Measurements from ENCODE around the gene PTPN14.
"Not testable (repeated sequence)": the region's sequence is repeated elsewhere in the genome, so short reads cannot be mapped to it uniquely, and the experiment has no call there.

Gene PTPN14

GRCh38 chr1:214551436-214552173, at the start of gene PTPN14:
Gene PTPN14 (minus strand): TSS chr1:214551602. CDS start chr1:214464803, 86,799 bp downstream.
- DNase-seq, result no peak

GRCh38 chr1:214593158-214593557, 41.8 kb upstream of the PTPN14 start:
- no peak for DNase-seq

GRCh38 chr1:214591918-214592317, 40.5 kb upstream of the PTPN14 start:
- not testable (repeated sequence) for DNase-seq

- no peak for DNase-seq
Measured at GRCh38 chr1:214590696-214591095, 39.3 kb upstream of the PTPN14 start.

DNA sequence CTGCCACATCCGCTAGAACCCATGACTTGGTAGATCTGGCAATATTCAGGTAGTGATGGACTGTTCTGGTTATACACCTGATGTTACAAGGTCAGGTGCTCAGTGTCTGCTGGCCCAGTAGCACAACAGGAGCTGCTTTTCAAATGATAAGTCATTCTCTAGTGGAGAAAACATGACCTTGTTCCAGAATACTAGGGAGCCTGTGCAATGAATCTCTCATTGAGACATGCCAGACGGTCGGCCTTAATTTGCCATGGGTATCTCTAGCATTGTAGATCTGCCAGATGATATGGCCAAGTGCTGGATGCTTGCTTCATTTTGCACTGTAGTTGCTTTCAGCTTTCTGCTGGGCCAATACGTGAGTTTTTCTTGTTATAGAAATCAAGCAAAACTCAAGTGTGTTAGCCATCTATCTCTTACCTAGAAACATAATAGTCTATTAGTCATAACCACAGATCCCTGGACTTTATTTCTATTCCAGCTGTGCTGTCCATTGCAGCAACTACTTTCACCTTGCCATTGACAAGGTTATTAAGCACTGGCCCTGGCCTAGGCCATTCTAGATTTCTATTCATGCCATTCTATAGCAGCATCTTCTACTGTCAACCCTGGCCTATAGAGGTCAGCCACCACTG, 37.7 kb upstream of the PTPN14 start:
- DNase-seq, result no peak

- no peak for DNase-seq
Measured at GRCh38 chr1:214587165-214587564, 35.8 kb upstream of the PTPN14 start.

DNA sequence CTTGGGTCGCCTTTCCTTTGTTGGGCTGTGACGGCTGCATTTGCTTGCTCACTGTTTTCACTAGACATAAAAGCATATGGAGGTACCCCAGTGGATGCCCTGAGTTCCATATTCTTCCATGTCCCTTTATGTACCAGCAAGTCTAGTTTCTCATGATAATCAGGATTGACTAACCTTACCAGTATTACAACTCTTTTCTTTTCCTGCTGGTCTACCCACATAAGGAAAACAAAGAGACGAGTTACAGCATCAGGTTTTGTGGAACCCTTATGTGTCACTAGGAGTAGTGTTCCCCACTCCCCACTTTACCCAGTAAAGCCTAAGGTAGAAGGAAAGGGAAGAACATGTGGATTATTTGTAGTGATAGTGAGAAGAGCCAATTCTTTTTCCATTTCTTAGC, 35.2 kb upstream of the PTPN14 start:
- no peak for DNase-seq

- no peak for DNase-seq
Measured at GRCh38 chr1:214584805-214585766, 33.7 kb upstream of the PTPN14 start.

DNA sequence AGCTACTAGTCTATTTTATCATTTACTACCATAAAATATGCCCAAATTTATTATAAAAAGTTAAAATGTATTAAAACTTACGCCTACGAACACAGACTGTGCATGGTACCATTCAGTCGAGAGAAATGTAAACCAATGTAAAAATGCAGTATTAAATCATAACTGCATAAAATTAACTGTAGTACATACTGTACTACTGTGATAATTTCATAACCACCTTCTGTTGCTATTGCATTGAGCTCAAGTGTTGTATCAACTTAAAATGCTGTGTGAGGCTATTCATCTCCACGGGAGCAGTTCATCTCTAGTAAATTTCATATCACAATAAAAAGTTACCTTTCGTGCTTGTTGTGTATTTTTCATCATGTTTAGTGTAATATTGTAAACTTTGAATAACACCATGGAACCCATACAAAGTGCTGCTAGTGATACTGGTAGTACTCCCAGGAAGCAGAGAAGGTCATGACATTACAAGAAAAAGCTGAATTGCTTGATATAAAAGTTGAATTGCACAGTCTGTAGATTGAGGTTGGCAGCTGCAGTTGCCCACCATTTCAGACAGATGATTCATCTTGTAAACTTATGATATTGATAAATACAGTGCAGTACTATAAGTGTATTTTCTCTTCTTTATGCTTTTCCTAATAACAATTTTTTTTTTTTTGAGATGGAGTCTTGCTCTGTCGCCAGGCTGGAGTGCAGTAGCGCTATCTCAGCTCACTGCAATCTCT, 32.6 kb upstream of the PTPN14 start:
- no peak for DNase-seq

GRCh38 chr1:214583113-214583512, 31.7 kb upstream of the PTPN14 start:
- DNase-seq, result no peak

- no peak for DNase-seq
Measured at GRCh38 chr1:214582289-214582891, 31.0 kb upstream of the PTPN14 start.

DNA sequence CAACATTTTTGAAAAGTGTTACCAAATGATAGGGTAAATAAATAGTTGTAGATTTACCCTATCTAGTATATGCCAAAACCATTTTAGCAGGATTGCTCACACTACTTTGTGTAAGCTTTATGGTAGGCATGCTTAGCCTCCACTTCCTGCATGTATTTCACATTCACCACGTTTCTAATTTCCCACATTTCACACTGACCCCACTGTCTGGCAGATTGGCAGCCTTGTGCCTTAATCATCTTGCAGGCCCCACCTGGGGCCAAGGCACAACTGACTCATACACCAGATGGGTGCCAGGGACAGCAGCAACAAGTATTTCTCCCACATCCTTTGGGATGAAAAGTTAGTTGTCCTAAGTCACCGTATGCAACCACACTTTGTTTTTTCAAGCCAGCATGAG, 30.4 kb upstream of the PTPN14 start:
- no peak for DNase-seq

DNA sequence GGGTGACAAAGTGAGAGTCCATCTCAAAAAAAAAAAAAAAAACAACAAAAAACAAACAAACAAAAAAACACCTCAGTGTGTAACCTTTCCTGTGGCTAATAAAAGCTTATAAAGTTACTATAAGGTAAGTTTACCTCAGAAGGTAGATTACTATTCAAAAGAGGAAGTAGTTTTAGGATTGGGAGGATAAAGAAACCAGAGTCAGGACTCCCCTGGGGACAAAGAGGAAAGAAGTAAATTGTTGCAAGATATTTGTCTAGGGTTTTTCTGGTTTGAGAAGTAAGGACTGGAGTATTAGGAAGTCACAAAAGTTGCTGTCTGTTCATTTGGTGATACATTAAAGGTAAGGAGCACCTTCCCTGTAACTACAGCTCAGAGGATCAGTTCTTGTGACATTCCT, 27.8 kb upstream of the PTPN14 start:
- DNase-seq, result no peak

- DNase-seq, result not testable (repeated sequence)
Measured at GRCh38 chr1:214576120-214576519, 24.7 kb upstream of the PTPN14 start.

GRCh38 chr1:214574598-214575411, 23.4 kb upstream of the PTPN14 start:
- no peak for DNase-seq

GRCh38 chr1:214573386-214574318, 22.2 kb upstream of the PTPN14 start:
- no peak for DNase-seq

DNA sequence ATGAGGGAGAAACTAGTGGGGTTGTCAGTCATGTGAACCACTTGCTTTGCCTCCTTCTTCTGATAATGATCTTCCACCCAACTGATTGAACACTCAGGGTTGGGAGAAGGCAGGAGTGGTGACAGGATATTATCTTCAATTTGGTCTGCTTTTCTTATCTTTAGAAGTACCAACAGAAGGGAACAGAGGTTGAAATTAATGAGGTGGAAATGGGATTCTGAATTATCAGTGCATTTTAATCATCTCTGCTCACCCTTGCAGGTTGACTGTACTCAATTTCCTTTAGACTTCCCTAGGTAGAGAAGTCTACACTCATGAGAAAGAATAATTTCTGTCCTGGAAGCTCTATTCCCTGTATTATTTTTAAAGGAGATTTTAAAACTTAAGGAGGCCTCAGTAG, 19.9 kb upstream of the PTPN14 start:
- DNase-seq, result no peak

- DNase-seq, result no peak
Measured at GRCh38 chr1:214570442-214570841, 19.0 kb upstream of the PTPN14 start.

GRCh38 chr1:214569357-214570004, 18.1 kb upstream of the PTPN14 start:
- DNase-seq, result no peak

GRCh38 chr1:214568328-214568727, 16.9 kb upstream of the PTPN14 start:
- DNase-seq, result no peak
